ENCODE results near the gene RBM6. TPM values are rescaled to one million over a fixed set of nuclear protein-coding genes. Genes with fewer than 3 reads are reported as not detected.

The RBM6 gene
- total RNA-seq, 1 experiment from 2014 or later, result 72.0 TPM

DNA sequence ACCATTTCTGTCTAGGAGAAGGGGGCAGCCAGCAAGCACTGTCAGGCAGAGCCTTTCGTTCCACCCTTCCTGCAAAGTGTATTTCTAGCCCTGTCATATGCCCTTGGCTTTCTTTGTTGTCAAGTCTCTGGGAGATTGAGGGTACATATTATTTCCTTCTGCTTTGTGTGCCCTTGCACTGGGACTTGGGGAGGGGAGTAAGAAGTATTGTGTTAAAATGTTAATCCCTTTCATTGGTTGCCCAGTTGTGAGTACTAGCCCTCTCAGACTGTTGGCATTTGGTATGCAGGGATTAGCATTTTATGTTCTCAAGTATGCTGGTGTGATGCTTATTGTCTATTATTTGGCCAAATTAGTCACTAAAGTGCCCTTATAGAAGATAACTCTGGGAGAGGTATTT is 63.9 kb downstream of the RBM6 start:
- H3F3A ChIP-seq (ENCODE audit: insufficient read depth, low read depth), result no peaks in the 10 kb centered on the region
- BruUV-seq (replicated peaks), result no TSS peak
- H3K27ac ChIP-seq, result no peak overlapping the region
- no peak overlapping the region for H3K4me2 ChIP-seq
- no peaks in the 10 kb centered on the region for H3K36me3 ChIP-seq (ENCODE audit: low read depth)
- H3K4me1 ChIP-seq (replicated peaks; ENCODE audit: insufficient read depth), result no peaks in the 10 kb centered on the region
- no peak overlapping the region for H2AFZ ChIP-seq
- TF ChIP-seq, protein P1, sequence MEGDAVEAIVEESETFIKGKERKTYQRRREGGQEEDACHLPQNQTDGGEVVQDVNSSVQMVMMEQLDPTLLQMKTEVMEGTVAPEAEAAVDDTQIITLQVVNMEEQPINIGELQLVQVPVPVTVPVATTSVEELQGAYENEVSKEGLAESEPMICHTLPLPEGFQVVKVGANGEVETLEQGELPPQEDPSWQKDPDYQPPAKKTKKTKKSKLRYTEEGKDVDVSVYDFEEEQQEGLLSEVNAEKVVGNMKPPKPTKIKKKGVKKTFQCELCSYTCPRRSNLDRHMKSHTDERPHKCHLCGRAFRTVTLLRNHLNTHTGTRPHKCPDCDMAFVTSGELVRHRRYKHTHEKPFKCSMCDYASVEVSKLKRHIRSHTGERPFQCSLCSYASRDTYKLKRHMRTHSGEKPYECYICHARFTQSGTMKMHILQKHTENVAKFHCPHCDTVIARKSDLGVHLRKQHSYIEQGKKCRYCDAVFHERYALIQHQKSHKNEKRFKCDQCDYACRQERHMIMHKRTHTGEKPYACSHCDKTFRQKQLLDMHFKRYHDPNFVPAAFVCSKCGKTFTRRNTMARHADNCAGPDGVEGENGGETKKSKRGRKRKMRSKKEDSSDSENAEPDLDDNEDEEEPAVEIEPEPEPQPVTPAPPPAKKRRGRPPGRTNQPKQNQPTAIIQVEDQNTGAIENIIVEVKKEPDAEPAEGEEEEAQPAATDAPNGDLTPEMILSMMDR (conservative IDR thresholded peaks at IDR 0.05), result no peak
- TF ChIP-seq EZH2 (IDR thresholded peaks at IDR 0.05; ENCODE audit: low read depth), result no peak
- CTCF ChIA-PET, result no interaction called here
- intact Hi-C loops (cut with micrococcal nuclease; ENCODE audit: unreplicated experiment), result no loop called here
- H3K4me3 ChIP-seq, result no peak overlapping the region
- H3K9me3 ChIP-seq (ENCODE audit: insufficient read depth, low read depth), result no peaks in the 10 kb centered on the region
- H3K79me2 ChIP-seq (ENCODE audit: low read depth), result no peaks in the 10 kb centered on the region
- POLR2A ChIA-PET (ENCODE audit: unreplicated experiment), result no interaction called here
- DNase-seq, result no peak
- no peaks in the 10 kb centered on the region for H3K27me3 ChIP-seq (ENCODE audit: insufficient read depth, low read depth)
- H4K20me1 ChIP-seq (ENCODE audit: insufficient read depth), result no peaks in the 10 kb centered on the region; the same call in 1 of the 2 replicates
- H3K9me2 ChIP-seq (ENCODE audit: insufficient read depth), result no peaks in the 10 kb centered on the region

DNA sequence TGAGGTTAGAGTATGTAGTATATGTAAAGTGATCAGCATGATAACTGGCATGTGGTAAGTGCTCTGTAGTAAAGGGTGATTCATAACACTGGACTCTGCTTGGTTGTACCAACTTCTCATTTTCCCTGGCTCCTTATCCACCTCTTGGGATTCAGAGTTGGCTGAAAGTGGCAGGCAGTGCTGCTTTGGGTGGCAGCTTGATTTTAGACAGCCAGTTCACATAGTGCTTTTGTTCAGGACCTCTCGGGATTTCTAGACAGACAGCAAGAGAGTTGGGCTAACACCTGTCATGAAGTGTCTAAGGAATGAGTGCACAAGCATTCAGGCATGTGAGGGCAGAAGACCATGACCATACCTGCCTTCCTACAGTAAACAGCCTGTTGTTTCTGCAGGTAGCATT is 69.0 kb downstream of the RBM6 start:
- intact Hi-C loops (cut with micrococcal nuclease; ENCODE audit: unreplicated experiment), result no loop called here
- no peaks in the 10 kb centered on the region for H3K9me2 ChIP-seq (ENCODE audit: insufficient read depth)
- no TSS peak for BruUV-seq (replicated peaks)
- no peak overlapping the region for H3K27ac ChIP-seq
- H3K79me2 ChIP-seq (ENCODE audit: low read depth), result no peaks in the 10 kb centered on the region
- no peak overlapping the region for H3K4me3 ChIP-seq
- no peak overlapping the region for H2AFZ ChIP-seq
- H3K9me3 ChIP-seq (ENCODE audit: insufficient read depth, low read depth), result no peaks in the 10 kb centered on the region
- ChIA-PET CTCF (no interaction called here), POLR2A (ENCODE audit: unreplicated experiment) (no interaction called here)
- no peaks in the 10 kb centered on the region for H4K20me1 ChIP-seq (ENCODE audit: insufficient read depth)
- TF ChIP-seq, protein P1 (conservative IDR thresholded peaks at IDR 0.05), result no peak
- TF ChIP-seq EZH2 (IDR thresholded peaks at IDR 0.05; ENCODE audit: low read depth), result no peak
- H3K4me2 ChIP-seq, result no peak overlapping the region
- H3K27me3 ChIP-seq (ENCODE audit: insufficient read depth, low read depth), result no peaks in the 10 kb centered on the region
- DNase-seq, result no peak
- no peaks in the 10 kb centered on the region for H3F3A ChIP-seq (ENCODE audit: insufficient read depth, low read depth)
- H3K4me1 ChIP-seq (replicated peaks; ENCODE audit: insufficient read depth), result no peaks in the 10 kb centered on the region
- H3K36me3 ChIP-seq (ENCODE audit: low read depth), result no peaks in the 10 kb centered on the region

- TF ChIP-seq EZH2 (IDR thresholded peaks at IDR 0.05; ENCODE audit: low read depth), result no peak
- TF ChIP-seq, protein P1 (conservative IDR thresholded peaks at IDR 0.05), result no peak
- no peak overlapping the region for H2AFZ ChIP-seq
- H3K4me3 ChIP-seq, result no peak overlapping the region
- no peak for DNase-seq
- no peaks in the 10 kb centered on the region for H3K79me2 ChIP-seq (ENCODE audit: low read depth)
- H3F3A ChIP-seq (ENCODE audit: insufficient read depth, low read depth), result no peaks in the 10 kb centered on the region
- no peaks in the 10 kb centered on the region for H3K9me3 ChIP-seq (ENCODE audit: insufficient read depth, low read depth)
- no peak overlapping the region for H3K4me2 ChIP-seq
- intact Hi-C loops (cut with micrococcal nuclease; ENCODE audit: unreplicated experiment), result no loop called here
- CTCF ChIA-PET, result no interaction called here
- H3K27me3 ChIP-seq (ENCODE audit: insufficient read depth, low read depth), result no peaks in the 10 kb centered on the region
- H4K20me1 ChIP-seq (ENCODE audit: insufficient read depth), result no peaks in the 10 kb centered on the region
- H3K36me3 ChIP-seq (ENCODE audit: low read depth), result no peaks in the 10 kb centered on the region
- H3K4me1 ChIP-seq (replicated peaks; ENCODE audit: insufficient read depth), result no peaks in the 10 kb centered on the region
- BruUV-seq (replicated peaks), result no TSS peak
- POLR2A ChIA-PET (ENCODE audit: unreplicated experiment), result no interaction called here
- H3K9me2 ChIP-seq (ENCODE audit: insufficient read depth), result no peaks in the 10 kb centered on the region
- H3K27ac ChIP-seq, result no peak overlapping the region
Observed at GRCh38 chr3:50010959-50011358, 71.0 kb downstream of the RBM6 start.

Measured in PC-9 (cell line).